H9 (cell line): ENCODE results near the gene SRSF2. TPM values are rescaled to one million over a fixed set of nuclear protein-coding genes. Genes with fewer than 3 reads are reported as not detected.
"Not testable (repeated sequence)": the region's sequence is repeated elsewhere in the genome, so short reads cannot be mapped to it uniquely, and the experiment has no call there.

Source experiments
- DNase-seq: peaks from one replicate; pipeline ENCODE4 v3.0.0-alpha.2; 2017
- H2AFZ ChIP-seq: one replicate; pipeline ENCODE4 v1.6.1; 2013; ENCODE audit warnings: mild to moderate bottlenecking, low read length, control low read depth, moderate library complexity
- H2AK5ac ChIP-seq: 2 replicates; pipeline ENCODE4 v1.6.1; 2013; ENCODE audit warnings: low read length, control low read depth, mixed read lengths; ENCODE audit not compliant: insufficient read length
- H2BK120ac ChIP-seq: one replicate; pipeline ENCODE4 v1.6.1; 2013; ENCODE audit warnings: low read depth, mild to moderate bottlenecking, low read length, control low read depth, inconsistent platforms; ENCODE audit not compliant: poor library complexity, severe bottlenecking
- H2BK12ac ChIP-seq: 2 replicates; pipeline ENCODE4 v1.6.1; 2013; ENCODE audit warnings: low read length, control low read depth, mixed read lengths, low read depth; ENCODE audit not compliant: insufficient read length
- H2BK15ac ChIP-seq: 2 replicates; pipeline ENCODE4 v1.6.1; 2013; ENCODE audit warnings: low read depth, low read length, control low read depth
- H2BK20ac ChIP-seq: one replicate; pipeline ENCODE4 v1.6.1; 2013; ENCODE audit warnings: low read depth, mild to moderate bottlenecking, low read length, control low read depth, inconsistent platforms; ENCODE audit not compliant: poor library complexity, severe bottlenecking
- H2BK5ac ChIP-seq: 2 replicates; pipeline ENCODE4 v1.6.1; 2013; ENCODE audit warnings: low read length, control low read depth, mixed read lengths; ENCODE audit not compliant: insufficient read length
- H3K14ac ChIP-seq: 2 replicates; pipeline ENCODE4 v1.6.1; 2013; ENCODE audit warnings: low read length, control low read depth; ENCODE audit not compliant: insufficient read depth
- H3K18ac ChIP-seq: 2 replicates; pipeline ENCODE4 v1.6.1; 2013; ENCODE audit warnings: low read depth, mild to moderate bottlenecking, mixed read lengths, low read length, control low read depth; ENCODE audit not compliant: insufficient read length
- H3K23ac ChIP-seq: 2 replicates; pipeline ENCODE4 v1.6.1; 2013; ENCODE audit warnings: low read length, control low read depth, mixed read lengths, low read depth; ENCODE audit not compliant: insufficient read length
- H3K23me2 ChIP-seq: 2 replicates; pipeline ENCODE4 v1.6.1; 2013; ENCODE audit warnings: low read depth, mild to moderate bottlenecking, mixed read lengths, low read length, control low read depth; ENCODE audit not compliant: insufficient read length, poor library complexity, severe bottlenecking
- H3K27ac ChIP-seq: 2 replicates; pipeline ENCODE4 v1.5.1; 2013; ENCODE audit warnings: low read length, control low read depth, mixed read lengths, low read depth; ENCODE audit not compliant: insufficient read length
- H3K27me3 ChIP-seq: 2 replicates; pipeline ENCODE4 v1.6.1; 2013; ENCODE audit warnings: low read length, control low read depth, inconsistent platforms; ENCODE audit not compliant: insufficient read depth
- H3K4ac ChIP-seq: 2 replicates; pipeline ENCODE4 v1.6.1; 2013; ENCODE audit warnings: low read depth, mild to moderate bottlenecking, control low read depth, inconsistent platforms, low read length, moderate library complexity
- H3K4me1 ChIP-seq: 2 replicates; pipeline ENCODE4 v1.6.1; 2013; ENCODE audit warnings: low read length, control low read depth, inconsistent platforms; ENCODE audit not compliant: insufficient read depth
- H3K4me2 ChIP-seq: 2 replicates; pipeline ENCODE4 v1.6.1; 2013; ENCODE audit warnings: low read length, control low read depth, mixed read lengths; ENCODE audit not compliant: insufficient read length, insufficient read depth
- H3K56ac ChIP-seq: 2 replicates; pipeline ENCODE4 v1.6.1; 2013; ENCODE audit warnings: low read depth, mild to moderate bottlenecking, mixed read lengths, low read length, control low read depth; ENCODE audit not compliant: insufficient read length
- H3K79me1 ChIP-seq: 2 replicates; pipeline ENCODE4 v1.6.1; 2013; ENCODE audit warnings: low read depth, mild to moderate bottlenecking, moderate library complexity, low read length, control low read depth, inconsistent platforms; ENCODE audit not compliant: insufficient read depth, poor library complexity, severe bottlenecking
- H3K79me2 ChIP-seq: 2 replicates; pipeline ENCODE4 v1.6.1; 2013; ENCODE audit warnings: low read length, control low read depth, inconsistent platforms; ENCODE audit not compliant: insufficient read depth
- H3K9ac ChIP-seq: 2 replicates; pipeline ENCODE4 v1.6.1; 2013; ENCODE audit warnings: low read length, control low read depth, mixed read lengths; ENCODE audit not compliant: insufficient read length; ENCODE audit errors: extremely low read depth
- H3K9me3 ChIP-seq: one replicate; pipeline ENCODE4 v1.6.1; 2013; ENCODE audit warnings: low read depth, low read length, inconsistent platforms; ENCODE audit not compliant: control insufficient read depth
- H3T11ph ChIP-seq: one replicate; pipeline ENCODE4 v1.6.1; 2013; ENCODE audit warnings: mild to moderate bottlenecking, low read length, control low read depth, inconsistent platforms
- H4K20me1 ChIP-seq: one replicate; pipeline ENCODE4 v1.6.1; 2013; ENCODE audit not compliant: control insufficient read depth, insufficient read length, insufficient read depth
- H4K5ac ChIP-seq: 2 replicates; pipeline ENCODE4 v1.6.1; 2013; ENCODE audit warnings: low read depth, mild to moderate bottlenecking, mixed read lengths, low read length, control low read depth; ENCODE audit not compliant: insufficient read length
- H4K8ac ChIP-seq: replicated peaks from 2 replicates; pipeline ENCODE4 v1.6.1; 2013; ENCODE audit warnings: low read length, control low read depth, mixed read lengths, low read depth; ENCODE audit not compliant: insufficient read length
- H4K91ac ChIP-seq: 2 replicates; pipeline ENCODE4 v1.6.1; 2013; ENCODE audit warnings: low read depth, mild to moderate bottlenecking, moderate library complexity, mixed read lengths, low read length, control low read depth; ENCODE audit not compliant: insufficient read length
- H3K27ac Mint-ChIP-seq, 3 experiments: 2 replicates in 2 of 3; 3 replicates in 1 of 3; pipeline ENCODE4 v1.8.0; 2020 to 2021; ENCODE audit warnings: mixed read lengths in 3 of 3, mild to moderate bottlenecking in 1 of 3, moderate library complexity in 1 of 3
- H3K27me3 Mint-ChIP-seq: 2 replicates; pipeline ENCODE4 v1.8.0; 2021; ENCODE audit warnings: low read depth, mild to moderate bottlenecking, moderate library complexity, mixed read lengths
- H3K36me3 Mint-ChIP-seq, 3 experiments: 2 replicates in 2 of 3; 3 replicates in 1 of 3; pipeline ENCODE4 v1.8.0; 2020 to 2021; ENCODE audit warnings: low read depth in 3 of 3, mixed read lengths in 3 of 3; ENCODE audit not compliant: insufficient read depth in 1 of 3
- H3K4me1 Mint-ChIP-seq, 2 experiments: 2 replicates each; pipeline ENCODE4 v1.8.0; 2020; ENCODE audit warnings: mixed read lengths in 2 of 2
- H3K4me3 Mint-ChIP-seq, 2 experiments: 2 replicates in 1 of 2; 3 replicates in 1 of 2; pipeline ENCODE4 v1.8.0; 2020 to 2021; ENCODE audit warnings: mild to moderate bottlenecking in 2 of 2, mixed read lengths in 2 of 2, moderate library complexity in 1 of 2
- H3K9me3 Mint-ChIP-seq, 2 experiments: 2 replicates in 1 of 2; 3 replicates in 1 of 2; pipeline ENCODE4 v1.8.0; 2020; ENCODE audit warnings: mild to moderate bottlenecking in 2 of 2, mixed read lengths in 2 of 2, moderate library complexity in 1 of 2
- WGBS: extraction: QIAGEN DNeasy Blood & Tissue Kit; methylation state at CpG from one replicate; pipeline ENCODE4 v1.1.7; 2013; ENCODE audit warnings: missing lambda C conversion rate, low lambda C conversion rate, mixed read lengths; ENCODE audit not compliant: insufficient read length; ENCODE audit errors: extremely low coverage; 5-methylcytosine and 5-hydroxymethylcytosine counted together
- total RNA-seq: library from RNA; stranded (reverse); gene quantifications from 2 replicates; pipeline ENCODE4 v1.2.1, GENCODE V29; 2021
- TF ChIP-seq, protein P1 (sequence below): fragments of 200-600 bp; sonication (generic); conservative IDR thresholded peaks from 3 replicates; pipeline ENCODE4 v1.8.0; 2021; ENCODE audit warnings: antibody characterized with exemption, mild to moderate bottlenecking

Gene SRSF2
- total RNA-seq, 1 experiment from 2014 or later = 578 TPM

DNA sequence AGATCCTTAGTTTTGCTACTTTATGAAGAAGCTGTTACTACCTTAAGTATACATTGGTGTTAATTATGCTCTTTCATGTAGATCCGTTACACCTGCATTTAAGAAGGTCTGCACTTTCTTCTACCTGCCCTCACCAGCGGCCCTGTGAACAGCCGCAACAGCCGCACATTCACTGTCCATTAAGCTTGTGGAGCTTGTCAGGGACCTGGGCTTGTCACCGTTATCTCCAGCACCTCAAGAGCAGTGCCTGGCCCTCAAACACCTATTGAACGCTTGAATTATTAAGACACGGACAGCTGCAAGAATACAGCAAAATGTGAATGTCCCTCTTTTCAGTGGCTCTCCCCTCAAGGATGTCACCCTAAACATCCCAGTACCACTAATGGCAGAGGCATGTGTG is 23.4 kb downstream of the SRSF2 start:
- Histone ChIP-seq H3K9me3 (no peaks in the 10 kb centered on the region), H3K79me1 (no peaks in the 10 kb centered on the region), H2BK20ac (no peak overlapping the region), H3K56ac (no peak overlapping the region), H4K91ac (no peak overlapping the region), H2AK5ac (no peak overlapping the region), H2BK5ac (no peak overlapping the region), H4K8ac (no peak overlapping the region), H2AFZ (no peak overlapping the region), H3K27ac (no peak overlapping the region), H3T11ph (no peak overlapping the region), H4K20me1 (no peaks in the 10 kb centered on the region), H3K14ac (no peak overlapping the region), H3K27me3 (no peaks in the 10 kb centered on the region; the same call in 1 of the 2 replicates), H3K4me2 (no peak overlapping the region), H3K23ac (no peak overlapping the region), H3K23me2 (peaks cover 4% of the 10 kb centered on the region), H3K79me2 (no peaks in the 10 kb centered on the region), H3K9ac (no peak overlapping the region), H2BK120ac (no peak overlapping the region), H3K4ac (no peak overlapping the region), H4K5ac (no peak overlapping the region), H2BK15ac (no peak overlapping the region), H2BK12ac (no peak overlapping the region), H3K4me1 (no peaks in the 10 kb centered on the region), H3K18ac (no peak overlapping the region)
- H3K36me3 Mint-ChIP-seq = peaks cover 7 to 34% (median 33%) of the 10 kb centered on the region in 3 experiments; a peak in 6 of 7 replicates
- no peak overlapping the region for H3K27ac Mint-ChIP-seq
- DNase-seq = no peak
- TF ChIP-seq, protein P1, sequence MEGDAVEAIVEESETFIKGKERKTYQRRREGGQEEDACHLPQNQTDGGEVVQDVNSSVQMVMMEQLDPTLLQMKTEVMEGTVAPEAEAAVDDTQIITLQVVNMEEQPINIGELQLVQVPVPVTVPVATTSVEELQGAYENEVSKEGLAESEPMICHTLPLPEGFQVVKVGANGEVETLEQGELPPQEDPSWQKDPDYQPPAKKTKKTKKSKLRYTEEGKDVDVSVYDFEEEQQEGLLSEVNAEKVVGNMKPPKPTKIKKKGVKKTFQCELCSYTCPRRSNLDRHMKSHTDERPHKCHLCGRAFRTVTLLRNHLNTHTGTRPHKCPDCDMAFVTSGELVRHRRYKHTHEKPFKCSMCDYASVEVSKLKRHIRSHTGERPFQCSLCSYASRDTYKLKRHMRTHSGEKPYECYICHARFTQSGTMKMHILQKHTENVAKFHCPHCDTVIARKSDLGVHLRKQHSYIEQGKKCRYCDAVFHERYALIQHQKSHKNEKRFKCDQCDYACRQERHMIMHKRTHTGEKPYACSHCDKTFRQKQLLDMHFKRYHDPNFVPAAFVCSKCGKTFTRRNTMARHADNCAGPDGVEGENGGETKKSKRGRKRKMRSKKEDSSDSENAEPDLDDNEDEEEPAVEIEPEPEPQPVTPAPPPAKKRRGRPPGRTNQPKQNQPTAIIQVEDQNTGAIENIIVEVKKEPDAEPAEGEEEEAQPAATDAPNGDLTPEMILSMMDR = no peak
- no peaks in the 10 kb centered on the region for H3K9me3 Mint-ChIP-seq
- H3K4me1 Mint-ChIP-seq = peaks cover 20 to 23% of the 10 kb centered on the region in 2 experiments
- WGBS = no CpG with 5 or more reads among the region's 7 CpGs
- peaks cover 13% of the 10 kb centered on the region for H3K27me3 Mint-ChIP-seq
- no peak overlapping the region for H3K4me3 Mint-ChIP-seq

DNA sequence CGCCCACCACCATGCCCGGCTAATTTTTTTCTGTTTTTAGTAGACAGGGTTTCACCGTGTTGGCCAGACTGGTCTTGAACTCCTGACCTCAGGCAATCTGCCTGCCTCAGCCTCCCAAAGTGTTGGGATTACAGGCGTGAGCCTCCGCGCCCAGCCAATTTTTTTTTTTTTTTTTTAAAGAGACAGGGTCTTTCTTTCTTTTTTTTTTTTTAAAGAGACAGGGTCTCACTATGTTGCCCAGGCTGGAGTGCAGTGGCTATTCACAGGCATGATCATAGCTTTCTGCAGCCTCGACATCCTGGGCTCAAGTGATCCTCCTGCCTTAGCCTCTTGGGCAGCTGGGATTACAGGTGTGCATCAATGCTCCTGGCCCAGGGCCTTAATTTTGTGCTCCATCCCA is 24.8 kb downstream of the SRSF2 start:
- not testable (repeated sequence) for H2BK15ac ChIP-seq, H3K9ac ChIP-seq, H2BK12ac ChIP-seq, DNase-seq, H4K91ac ChIP-seq, H3K23ac ChIP-seq, H2BK5ac ChIP-seq, H4K5ac ChIP-seq, H3K14ac ChIP-seq, H3K56ac ChIP-seq, H3K4ac ChIP-seq, H4K8ac ChIP-seq, H4K20me1 ChIP-seq, H3K23me2 ChIP-seq, H3K9me3 ChIP-seq, H2BK20ac ChIP-seq, H2AFZ ChIP-seq, H3K79me1 ChIP-seq, H3K18ac ChIP-seq, H2BK120ac ChIP-seq, H3K27me3 ChIP-seq, H3K27ac ChIP-seq, H3K9me3 Mint-ChIP-seq, H3K79me2 ChIP-seq, H3K4me3 Mint-ChIP-seq, H3K4me1 ChIP-seq, H3K27ac Mint-ChIP-seq, H3T11ph ChIP-seq, H2AK5ac ChIP-seq, H3K4me2 ChIP-seq
- peaks cover 0 to 23% (median 22%) of the 10 kb centered on the region in 3 experiments; a peak in 4 of 7 replicates for H3K36me3 Mint-ChIP-seq
- H3K27me3 Mint-ChIP-seq = peaks cover 18% of the 10 kb centered on the region
- WGBS = no CpG with 5 or more reads among the region's 7 CpGs
- peaks cover 33 to 36% of the 10 kb centered on the region in 2 experiments for H3K4me1 Mint-ChIP-seq
